HG02571 (cell line): ENCODE data around the gene RPS8.
"Not testable (repeated sequence)": the region's sequence is repeated elsewhere in the genome, so short reads cannot be mapped to it uniquely, and the experiment has no call there.

Experiments
- ATAC-seq: cut with Tn5 transposase; IDR thresholded peaks from one replicate; pipeline ENCODE4 v1.9.1; 2021; ENCODE audit warnings: mild to moderate bottlenecking, moderate library complexity; ENCODE audit not compliant: unreplicated experiment

The RPS8 gene

DNA sequence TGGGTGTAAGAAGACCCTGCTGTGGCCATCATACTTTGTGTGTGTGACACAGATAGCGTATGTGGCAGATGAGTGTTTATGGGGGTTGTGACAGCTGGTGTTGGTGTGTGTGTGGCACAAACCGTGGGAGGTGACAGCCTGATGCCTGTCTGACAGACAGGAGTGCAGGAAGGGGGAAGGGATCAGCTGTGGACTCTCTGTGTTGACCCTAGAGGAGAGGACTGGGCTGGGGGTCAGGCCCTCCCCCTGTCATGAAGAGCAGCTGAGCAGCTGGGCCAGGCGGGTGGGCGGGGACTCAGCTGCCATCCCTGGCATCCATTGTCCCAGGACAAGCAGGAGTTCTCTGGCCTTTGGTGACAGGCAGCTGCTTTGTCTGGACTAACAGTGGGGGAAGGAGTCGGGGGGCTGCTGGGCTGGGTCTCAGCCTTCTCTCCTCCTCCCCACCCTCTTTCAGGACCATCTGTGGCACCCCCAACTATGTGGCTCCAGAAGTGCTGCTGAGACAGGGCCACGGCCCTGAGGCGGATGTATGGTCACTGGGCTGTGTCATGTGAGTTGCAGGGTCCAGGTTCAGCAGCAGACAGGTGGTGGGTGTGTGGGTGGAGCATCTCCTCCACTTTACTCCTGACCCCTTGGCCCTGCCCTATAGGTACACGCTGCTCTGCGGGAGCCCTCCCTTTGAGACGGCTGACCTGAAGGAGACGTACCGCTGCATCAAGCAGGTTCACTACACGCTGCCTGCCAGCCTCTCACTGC, 27.1 kb downstream of the RPS8 start:
- ATAC-seq = no peak

DNA sequence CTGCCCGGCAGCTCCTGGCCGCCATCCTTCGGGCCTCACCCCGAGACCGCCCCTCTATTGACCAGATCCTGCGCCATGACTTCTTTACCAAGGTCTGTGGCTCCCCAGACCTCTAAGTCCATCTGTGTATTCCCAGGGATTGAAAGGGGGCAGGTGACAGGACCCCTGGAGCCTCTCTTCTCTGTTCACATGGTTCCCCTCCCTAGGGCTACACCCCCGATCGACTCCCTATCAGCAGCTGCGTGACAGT, 27.6 kb downstream of the RPS8 start:
- ATAC-seq = no peak

DNA sequence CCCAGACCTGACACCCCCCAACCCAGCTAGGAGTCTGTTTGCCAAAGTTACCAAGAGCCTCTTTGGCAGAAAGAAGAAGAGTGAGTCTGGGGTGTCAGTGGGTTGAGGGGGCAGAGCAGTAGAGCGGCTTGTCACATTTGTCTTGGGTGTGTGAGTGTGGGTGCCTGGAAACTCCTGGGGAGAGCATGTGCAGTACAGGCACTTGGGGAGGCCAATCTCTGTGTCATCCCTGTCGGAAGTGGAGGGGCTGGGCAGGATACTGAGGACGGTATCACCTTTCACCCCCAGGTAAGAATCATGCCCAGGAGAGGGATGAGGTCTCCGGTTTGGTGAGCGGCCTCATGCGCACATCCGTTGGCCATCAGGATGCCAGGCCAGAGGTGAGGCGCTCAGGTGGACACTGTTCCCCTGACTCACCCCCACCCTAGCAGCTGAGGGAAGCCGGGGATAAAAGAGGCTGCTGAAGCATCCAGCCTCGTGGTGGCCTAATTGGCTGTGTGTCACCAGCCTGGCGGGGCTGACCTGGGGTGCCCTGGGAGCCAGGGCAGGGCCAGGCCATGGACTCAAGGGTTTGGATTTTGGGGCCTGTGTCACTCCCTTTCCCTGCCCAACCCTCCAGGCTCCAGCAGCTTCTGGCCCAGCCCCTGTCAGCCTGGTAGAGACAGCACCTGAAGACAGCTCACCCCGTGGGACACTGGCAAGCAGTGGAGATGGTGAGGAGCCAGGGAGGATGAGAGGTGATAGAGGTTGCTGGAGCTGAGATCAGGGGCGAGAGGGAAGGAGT, 28.2 kb downstream of the RPS8 start:
- ATAC-seq = no peak

DNA sequence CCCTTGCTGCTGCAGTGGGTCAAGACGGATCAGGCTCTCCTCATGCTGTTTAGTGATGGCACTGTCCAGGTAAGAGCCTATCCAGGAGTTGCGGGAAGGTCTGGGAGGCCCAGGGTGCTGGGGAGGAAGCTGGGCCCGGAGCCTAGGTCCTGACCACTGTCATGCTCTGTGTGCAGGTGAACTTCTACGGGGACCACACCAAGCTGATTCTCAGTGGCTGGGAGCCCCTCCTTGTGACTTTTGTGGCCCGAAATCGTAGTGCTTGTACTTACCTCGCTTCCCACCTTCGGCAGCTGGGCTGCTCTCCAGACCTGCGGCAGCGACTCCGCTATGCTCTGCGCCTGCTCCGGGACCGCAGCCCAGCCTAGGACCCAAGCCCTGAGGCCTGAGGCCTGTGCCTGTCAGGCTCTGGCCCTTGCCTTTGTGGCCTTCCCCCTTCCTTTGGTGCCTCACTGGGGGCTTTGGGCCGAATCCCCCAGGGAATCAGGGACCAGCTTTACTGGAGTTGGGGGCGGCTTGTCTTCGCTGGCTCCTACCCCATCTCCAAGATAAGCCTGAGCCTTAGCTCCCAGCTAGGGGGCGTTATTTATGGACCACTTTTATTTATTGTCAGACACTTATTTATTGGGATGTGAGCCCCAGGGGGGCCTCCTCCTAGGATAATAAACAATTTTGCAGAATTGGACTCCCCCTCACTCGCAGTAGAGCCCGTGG, 30.1 kb downstream of the RPS8 start:
- ATAC-seq = no peak

DNA sequence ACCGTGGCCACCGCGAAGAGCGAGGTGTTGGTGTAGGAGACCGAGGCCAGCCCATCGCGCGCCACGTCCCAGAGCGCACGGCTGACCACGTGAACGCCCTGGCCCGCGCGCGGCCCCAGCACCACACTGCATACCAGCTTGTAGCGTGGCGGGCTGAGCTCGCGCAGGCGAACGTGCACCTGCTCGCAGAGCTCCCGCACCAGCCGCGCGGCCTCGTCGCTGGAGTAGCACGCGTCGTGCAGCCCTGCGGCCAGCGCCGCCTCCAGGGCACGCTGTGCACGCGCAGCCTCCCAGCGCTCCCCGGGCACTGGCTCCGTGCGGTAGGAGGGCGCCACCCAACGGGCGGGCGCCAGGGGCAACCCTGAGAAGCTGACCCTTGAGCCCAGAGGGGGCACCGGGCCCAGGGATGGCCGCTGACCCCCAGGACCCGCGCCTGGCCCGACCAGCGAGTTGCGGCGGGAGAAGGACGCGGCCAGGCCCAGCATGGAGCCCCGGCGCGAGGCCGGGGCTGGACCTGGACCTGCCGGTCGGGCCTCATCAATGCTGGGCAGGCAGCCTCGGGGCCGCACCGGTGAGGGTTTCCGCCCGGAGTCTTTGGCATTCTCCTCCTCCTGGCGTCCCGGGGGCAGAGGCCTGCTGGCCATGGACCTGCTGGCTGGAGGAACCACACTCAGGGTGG, 30.8 kb downstream of the RPS8 start:
- no peak for ATAC-seq

DNA sequence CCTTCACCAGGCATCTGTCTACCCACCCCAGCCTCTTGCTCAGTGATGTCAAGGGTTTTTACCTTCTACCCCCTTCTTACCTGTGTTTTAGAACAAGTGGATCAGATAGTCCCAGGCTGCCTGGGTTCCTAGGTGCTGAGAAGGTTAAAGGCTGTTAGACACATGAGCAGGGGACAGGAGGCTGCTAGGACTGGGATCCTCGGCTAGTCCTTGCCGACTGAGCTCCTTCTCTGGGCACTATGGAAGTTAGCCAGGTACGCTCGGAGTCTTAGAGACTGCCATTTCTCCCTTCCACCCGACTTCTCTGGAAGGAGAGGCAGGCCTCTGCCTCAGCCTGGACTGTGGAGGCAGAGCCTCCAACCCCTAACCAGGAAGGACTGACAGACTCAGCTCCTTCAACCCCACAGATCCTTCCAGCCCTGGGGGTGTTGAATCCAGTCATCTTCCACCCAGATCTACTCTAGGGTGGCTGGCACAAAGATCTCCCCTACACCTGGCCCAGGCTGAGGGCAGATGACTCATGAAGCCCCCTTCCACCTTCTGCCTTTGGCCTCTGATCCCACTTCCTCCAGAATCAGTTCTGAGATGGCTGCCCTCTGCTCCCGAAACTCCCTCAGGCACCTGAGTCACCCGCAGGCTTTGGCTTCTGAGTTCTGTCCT, 31.5 kb downstream of the RPS8 start, which contains the start of gene DYNLT4:
Gene DYNLT4 (minus strand): TSS at position 648 of the 660 bp plus-strand sequence. CDS start 683 bp downstream, outside the sequence.
- no peak for ATAC-seq

DNA sequence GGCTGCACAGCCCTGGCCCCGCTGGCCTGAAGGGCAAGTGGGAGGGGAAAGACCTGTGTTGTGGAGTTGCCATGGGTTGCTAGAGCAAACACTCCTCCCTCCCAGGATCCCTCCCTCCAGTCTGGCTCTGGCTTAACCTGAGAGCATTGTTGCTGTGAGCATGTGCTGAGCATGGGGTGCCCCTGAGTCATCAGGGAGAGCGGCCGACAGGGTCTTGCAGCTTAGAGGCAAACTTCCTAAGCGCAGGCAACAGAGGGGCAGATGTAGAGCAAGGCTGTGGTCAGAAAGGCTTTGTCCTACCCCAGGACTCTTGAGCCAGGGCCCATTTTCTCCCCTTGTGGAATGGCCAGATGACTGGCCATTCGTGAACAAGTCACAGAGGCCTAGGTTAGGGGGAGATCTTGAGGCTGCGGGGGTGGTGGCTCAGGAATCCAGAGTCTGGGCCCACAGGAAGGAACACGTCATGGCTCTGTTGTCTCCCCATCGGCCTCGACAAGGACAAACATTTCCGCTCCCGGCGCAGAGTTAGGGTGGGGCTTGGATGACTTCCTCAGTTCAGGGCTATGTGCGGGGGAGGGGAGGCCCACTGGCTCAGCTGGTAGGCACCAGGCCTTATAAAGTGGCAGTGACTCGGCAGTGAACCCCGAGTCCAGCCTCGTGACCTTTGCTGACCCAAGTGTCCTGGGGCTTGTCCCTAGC, 32.2 kb downstream of the RPS8 start:
- peak; percentile 24 for ATAC-seq

DNA sequence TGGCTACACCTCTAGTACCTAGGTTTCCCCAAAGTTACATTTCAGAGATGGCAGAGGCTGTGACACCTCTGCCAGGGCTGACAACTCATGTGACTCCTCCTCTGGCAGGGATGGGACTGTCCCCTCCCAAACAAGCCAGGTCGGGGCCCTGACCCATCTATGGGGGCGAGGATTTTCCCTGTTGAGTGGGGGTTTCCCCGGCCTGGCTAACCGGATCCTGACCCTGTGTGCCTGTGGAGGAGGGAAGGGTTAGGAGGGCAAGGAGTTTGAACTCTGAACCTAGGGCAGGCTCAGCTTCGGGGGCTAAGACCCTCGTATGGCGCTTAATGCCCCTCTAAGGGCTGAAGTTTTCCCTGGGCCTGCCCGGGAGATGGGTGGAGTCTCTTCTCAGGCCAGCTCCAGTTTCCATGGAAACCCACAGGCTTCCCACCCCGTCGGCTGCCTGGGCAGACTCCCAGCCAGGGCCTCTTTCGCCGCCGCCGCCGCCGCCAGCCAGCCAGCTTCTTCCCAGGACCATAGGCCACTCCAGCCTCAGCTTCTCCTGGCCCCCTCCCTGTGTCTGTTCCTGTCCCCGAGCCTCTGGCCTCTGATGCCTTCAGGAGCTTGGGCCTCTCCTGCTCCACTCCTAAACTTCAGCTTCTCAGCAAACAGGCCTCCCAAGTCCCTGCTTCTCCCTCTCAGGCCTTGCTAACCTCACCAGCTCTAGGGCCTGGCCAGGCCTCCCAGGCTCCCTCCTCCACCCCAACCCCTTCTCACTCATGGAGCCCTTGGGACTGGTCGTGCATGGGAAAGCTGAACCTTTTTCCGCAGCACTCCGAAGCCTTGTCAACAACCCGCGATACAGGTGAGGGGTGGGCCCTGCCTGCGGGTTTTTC, 33.0 kb downstream of the RPS8 start, which contains the start of gene BTBD19:
Gene BTBD19 (plus strand): TSS at position 461 of the 875 bp plus-strand sequence. CDS start 298 bp downstream, at position 759.
- ATAC-seq = peak; percentile 33

DNA sequence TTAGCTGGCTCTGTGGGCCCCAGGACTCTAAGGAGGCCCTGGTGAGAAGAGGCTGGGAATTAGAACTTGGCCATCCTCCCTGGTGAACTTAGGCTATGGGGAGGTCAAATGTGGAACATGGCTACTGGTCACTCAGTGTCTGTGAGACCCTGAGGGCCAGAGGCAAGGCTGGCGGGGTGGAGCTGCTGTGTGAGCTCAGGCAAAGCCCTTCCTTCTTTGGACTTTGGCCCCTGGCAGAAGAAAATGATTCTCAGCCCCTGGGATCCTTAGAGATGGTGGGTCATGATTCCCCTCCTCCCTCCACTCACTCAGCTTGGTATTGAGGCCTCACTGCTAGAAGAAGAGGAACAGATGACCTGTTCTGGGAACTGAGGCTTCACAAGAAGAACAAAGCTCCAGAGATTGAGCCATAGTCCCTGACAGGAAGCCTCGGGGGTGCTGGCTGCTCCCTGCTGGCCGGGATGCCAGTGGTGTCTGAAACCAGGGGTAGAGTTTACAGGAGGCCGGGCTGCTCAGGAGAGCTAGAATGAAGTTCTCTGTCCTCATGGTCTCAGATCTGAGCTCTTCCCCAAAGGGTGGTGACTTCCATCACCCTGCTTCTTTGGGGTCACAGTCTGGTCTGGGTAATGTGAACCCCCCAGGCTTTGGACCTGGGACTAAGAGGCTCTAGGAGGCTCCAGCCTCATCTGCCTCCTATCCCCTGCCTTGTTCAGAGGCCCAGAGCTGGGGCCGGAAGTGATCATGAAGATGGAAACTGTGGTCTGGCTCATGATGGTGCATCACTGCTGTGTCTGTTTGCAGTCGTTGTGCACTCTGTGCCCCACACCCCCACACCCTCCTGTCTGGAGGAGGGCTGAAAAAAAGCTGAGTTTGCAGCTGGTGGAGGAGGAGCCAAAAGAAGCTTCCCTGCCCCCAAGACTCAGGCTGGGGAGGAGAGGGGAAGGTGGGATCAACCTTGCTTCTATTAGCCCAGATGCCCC, 33.9 kb downstream of the RPS8 start:
- peak; percentile 39 for ATAC-seq

DNA sequence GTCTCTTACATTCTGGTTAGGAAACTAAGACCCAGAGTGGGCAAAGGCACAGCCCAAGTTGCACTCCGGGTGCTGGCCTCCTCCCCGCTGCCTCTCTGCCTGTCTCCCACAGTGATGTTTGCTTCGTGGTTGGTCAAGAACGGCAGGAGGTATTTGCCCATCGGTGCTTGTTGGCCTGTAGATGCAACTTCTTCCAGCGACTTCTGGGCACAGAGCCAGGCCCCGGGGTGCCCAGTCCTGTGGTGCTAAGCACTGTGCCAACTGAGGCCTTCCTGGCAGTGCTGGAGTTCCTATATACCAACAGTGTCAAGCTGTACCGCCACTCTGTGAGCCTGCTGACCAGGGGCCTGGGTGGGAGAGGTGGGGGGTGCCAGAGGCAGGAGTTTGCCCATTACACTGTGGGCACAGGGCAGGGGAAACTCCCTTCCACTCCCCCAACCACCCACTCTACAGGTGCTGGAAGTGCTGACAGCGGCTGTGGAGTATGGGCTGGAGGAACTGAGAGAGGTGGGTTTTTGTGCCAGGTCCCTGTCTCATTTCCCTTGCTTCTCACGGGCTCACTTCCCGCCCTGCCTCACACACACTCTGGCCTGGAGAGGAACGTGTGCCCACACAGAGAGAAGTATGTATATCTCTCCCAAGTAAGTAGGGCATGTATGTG, 34.9 kb downstream of the RPS8 start:
- no peak for ATAC-seq

DNA sequence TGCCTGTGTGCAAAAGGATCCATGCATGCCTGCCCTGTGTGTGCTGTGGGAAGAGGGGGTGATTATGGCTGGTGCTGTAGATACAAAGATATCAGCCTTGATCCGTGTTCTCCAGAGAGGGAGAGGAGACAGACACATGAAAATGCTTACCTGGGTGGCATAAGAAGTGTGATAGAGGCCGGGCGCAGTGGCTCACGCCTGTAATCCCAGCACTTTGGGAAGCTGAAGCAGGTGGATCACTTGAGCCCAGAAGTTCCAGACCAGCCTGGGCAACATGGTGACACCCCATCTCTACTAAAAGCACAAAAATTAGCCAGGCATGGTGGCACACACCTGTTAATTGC, 35.4 kb downstream of the RPS8 start:
- not testable (repeated sequence) for ATAC-seq

DNA sequence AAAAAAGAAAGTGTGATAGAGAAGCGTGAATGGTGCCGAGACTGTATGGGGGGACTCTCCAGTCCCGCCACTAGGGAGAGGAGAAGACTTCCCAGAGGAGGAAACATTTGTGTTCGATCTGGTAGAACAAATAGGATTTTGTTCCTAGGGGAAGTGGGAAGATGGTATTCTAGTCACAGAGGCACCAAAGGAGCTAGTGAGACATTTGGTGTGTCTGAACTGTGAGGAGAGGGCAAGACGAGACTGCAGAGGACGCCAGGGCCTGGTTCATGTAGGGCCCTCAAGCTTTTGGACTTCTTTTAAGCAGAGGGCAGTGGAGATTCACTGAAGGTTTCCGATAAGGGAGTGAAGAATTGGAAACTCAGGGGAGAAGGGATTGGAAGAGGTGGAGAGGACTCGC, 35.9 kb downstream of the RPS8 start:
- no peak for ATAC-seq

DNA sequence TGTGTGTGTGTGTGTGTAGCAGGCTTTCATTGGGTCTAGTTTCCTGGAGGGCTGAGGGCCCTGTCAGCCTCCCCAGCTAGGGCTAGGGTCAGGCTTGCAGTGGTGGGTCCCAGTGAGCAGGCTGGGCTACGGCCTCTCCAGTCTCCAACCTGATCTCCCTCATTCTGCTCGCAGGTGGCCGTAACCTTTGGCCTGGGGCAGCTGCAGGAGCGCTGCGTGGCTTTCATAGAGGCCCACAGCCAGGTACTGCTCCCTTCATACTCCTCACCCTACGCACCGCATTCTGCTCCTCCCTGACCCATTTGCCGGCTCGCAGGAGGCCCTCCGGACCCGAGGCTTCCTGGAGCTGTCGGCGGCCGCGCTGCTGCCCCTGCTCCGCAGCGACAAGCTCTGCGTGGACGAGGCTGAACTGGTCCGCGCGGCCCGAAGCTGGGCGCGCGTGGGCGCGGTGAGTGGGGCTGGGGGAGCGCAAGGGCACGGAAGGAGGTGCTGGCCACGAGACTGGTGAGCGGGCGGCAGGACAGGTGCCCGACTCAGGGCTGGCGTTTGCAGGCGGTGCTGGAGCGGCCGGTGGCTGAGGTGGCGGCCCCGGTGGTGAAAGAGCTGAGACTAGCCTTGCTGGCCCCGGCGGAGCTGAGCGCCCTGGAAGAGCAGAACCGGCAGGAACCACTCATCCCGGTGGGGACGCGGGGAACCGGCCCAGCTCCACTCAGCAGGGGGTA, 37.6 kb downstream of the RPS8 start:
- no peak for ATAC-seq

DNA sequence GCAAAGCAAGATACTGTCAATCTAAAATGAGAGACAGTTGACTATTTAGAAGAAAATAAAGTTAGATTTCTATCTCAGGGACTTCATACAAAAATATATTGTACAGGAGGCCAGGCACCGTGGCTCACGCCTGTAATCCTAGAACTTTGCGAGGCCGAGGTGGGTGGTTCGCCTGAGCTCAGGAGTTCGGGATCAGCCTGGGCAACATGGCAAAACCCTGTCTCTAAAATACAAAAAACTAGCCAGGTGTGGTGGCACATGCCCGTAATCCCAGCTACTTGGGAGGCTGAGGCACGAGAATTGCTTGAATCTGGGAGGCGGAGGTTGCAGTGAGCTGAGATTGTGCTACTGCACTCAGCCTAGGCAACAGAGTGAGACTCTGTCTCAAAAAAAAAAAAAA, 40.6 kb downstream of the RPS8 start:
- not testable (repeated sequence) for ATAC-seq

DNA sequence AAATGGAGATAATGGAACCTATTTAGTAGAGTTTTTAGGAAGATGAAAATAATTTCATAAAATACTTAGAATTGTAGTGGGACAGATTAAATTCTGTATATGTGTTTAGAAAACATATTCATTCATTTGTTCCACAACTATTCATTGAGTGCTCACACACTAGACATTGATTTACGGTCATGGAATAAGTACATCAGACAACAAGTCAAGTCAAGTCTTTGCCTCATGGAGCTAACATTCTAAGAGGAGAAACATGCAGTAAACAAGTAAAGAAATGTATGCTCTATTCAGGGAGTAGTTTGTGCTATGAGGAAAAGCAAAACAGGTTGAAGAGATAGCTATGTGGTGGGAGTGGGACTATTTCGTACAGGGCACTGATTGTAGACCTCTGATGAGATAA, 42.0 kb downstream of the RPS8 start:
- ATAC-seq = no peak

DNA sequence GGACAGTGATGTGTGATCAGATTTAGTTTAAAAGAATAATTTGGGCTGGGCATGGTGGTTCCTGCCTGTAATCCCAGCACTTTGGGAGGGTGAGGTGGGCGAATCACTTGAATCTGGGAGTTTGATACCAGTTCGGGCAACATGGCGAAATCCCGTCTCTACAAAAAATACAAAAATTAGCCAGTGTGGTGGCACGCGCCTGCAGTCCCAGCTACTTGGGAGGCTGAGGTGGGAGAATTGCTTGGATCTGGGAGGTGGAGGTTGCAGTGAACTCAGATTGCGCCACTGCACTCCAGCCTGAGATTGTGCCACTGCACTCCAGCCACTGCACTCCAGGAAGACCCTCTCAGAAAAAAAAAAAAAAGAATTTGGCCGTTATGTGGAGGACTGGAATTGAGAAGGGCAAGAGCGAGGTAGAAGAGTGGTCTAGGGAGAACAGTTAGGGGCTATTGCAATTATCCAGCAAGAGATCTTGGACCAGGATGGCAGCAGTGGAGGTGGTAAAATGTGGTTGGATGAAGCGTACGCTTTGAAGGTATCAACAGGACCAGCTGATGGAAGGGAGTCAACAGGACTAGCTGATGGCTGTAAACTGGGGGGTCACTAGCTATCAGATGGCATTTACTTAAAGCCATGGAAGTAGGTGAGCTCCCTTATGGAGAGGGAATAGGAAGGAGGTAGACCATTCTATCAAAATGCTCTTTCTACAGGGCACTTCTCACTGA, 42.6 kb downstream of the RPS8 start:
- no peak for ATAC-seq
